DOHH2 (cell line): ENCODE results near the gene MED16.

Experiments used
- EZH2phosphoT487 ChIP-seq: fragments of 200-600 bp; sonication (generic); IDR thresholded peaks from 2 replicates; pipeline ENCODE4 v1.6.1; 2017; ENCODE audit warnings: borderline replicate concordance, mild to moderate bottlenecking, antibody characterized with exemption, low read length, moderate library complexity, mixed read lengths
- TF ChIP-seq, protein P1 (sequence below): fragments of 200-600 bp; sonication (generic); IDR thresholded peaks from one replicate; pipeline ENCODE4 v1.5.1; 2014; ENCODE audit warnings: antibody characterized with exemption, mild to moderate bottlenecking, low read depth, low read length; ENCODE audit not compliant: poor library complexity, severe bottlenecking

DNA sequence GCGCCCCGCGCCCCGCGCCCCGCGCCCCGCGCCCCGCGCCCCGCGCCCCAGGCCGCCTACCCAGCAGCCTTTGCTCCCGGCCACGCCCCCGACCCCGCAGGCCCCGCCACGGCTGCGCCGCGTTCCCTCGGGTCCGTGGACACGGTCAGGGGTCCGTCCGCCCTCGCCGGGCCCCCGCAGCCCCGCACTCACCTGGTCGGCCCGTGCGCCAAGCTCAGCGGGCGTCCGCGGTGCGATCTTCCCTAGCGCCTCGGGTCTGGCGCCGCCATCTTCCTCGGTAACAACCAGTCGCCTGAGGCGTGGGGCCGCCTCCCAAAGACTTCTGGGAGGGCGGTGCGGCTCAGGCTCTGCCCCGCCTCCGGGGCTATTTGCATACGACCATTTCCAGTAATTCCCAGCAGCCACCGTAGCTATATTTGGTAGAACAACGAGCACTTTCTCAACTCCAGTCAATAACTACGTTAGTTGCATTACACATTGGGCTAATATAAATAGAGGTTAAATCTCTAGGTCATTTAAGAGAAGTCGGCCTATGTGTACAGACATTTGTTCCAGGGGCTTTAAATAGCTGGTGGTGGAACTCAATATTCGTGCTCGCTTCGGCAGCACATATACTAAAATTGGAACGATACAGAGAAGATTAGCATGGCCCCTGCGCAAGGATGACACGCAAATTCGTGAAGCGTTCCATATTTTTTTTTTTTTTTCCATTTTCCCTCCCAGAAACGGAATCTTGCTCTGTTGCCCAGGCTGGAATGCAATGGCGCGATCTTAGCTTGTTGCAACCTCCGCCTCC, at the start of gene MED16, which contains the start of gene RNU6-9:
- TF ChIP-seq, protein P1, sequence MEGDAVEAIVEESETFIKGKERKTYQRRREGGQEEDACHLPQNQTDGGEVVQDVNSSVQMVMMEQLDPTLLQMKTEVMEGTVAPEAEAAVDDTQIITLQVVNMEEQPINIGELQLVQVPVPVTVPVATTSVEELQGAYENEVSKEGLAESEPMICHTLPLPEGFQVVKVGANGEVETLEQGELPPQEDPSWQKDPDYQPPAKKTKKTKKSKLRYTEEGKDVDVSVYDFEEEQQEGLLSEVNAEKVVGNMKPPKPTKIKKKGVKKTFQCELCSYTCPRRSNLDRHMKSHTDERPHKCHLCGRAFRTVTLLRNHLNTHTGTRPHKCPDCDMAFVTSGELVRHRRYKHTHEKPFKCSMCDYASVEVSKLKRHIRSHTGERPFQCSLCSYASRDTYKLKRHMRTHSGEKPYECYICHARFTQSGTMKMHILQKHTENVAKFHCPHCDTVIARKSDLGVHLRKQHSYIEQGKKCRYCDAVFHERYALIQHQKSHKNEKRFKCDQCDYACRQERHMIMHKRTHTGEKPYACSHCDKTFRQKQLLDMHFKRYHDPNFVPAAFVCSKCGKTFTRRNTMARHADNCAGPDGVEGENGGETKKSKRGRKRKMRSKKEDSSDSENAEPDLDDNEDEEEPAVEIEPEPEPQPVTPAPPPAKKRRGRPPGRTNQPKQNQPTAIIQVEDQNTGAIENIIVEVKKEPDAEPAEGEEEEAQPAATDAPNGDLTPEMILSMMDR = no peak
- TF ChIP-seq EZH2phosphoT487 = no peak
